D721Med (cell line): ENCODE measurements around the gene CEMIP.

Experiments
- DNase-seq: peaks from one replicate; pipeline ENCODE4 v3.0.0; 2011; ENCODE audit warnings: low spot score; ENCODE audit not compliant: insufficient read length
- FAIRE-seq: peaks from 2 replicates; lab custom pipeline; 2011; peaks lifted over from hg19 to GRCh38; lab: Jason Lieb, UNC
- TF ChIP-seq, protein P1 (sequence below): IDR thresholded peaks from 2 replicates; pipeline ENCODE4 v1.5.1; 2012; ENCODE audit warnings: mild to moderate bottlenecking, control low read depth; ENCODE audit not compliant: insufficient read depth; ENCODE audit errors: missing control alignments

Gene CEMIP

DNA sequence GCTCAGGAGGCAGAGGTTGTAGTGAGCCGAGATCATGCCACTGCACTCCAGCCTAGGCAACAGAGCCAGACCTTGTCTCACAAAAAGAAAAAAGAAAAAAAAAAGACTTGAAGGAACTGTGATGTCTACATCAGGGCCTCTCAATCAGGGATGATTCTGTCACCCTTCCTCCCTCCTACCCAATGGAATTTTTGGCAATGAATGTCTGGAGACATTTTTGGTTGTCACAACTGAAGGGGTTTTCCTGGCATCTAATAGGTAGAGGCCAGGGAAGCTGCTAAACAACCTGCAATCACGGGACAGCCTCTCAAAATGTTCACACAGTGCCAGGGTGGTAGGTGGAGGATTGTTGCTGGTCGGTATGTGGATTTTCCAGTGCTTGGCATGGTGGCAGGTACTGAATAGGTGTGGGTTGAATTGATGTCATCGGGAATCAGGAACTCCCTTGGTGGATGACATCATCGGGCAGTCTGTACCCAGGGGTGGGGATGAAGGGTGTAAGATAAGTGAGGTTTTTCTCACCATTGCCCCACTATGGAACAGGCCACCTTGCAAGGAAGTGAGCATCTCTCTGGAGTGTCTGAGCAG is 139.1 kb downstream of the CEMIP start:
- TF ChIP-seq, protein P1, sequence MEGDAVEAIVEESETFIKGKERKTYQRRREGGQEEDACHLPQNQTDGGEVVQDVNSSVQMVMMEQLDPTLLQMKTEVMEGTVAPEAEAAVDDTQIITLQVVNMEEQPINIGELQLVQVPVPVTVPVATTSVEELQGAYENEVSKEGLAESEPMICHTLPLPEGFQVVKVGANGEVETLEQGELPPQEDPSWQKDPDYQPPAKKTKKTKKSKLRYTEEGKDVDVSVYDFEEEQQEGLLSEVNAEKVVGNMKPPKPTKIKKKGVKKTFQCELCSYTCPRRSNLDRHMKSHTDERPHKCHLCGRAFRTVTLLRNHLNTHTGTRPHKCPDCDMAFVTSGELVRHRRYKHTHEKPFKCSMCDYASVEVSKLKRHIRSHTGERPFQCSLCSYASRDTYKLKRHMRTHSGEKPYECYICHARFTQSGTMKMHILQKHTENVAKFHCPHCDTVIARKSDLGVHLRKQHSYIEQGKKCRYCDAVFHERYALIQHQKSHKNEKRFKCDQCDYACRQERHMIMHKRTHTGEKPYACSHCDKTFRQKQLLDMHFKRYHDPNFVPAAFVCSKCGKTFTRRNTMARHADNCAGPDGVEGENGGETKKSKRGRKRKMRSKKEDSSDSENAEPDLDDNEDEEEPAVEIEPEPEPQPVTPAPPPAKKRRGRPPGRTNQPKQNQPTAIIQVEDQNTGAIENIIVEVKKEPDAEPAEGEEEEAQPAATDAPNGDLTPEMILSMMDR = no peak
- no peak for DNase-seq
- no peak for FAIRE-seq

DNA sequence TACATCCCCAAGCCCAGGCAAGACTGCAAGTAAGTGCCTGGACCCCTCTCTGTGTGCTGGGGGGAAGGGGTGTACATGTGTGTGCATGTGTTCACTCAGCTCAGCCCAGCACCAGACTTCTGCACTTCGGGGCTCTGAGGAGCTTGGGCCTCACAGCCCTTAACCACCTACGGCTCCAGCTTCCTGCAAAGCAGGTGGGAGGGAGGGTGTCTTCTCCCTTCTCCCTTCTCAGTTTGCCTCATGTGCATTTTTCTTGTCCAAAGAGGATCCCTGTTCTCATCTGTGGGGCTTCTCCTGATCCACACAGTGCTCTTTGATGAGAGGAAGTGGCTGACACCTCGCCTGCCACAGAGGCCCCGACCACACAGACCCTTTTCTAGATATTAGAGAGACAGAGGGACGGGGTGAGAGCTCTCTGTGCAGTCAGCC is 141.1 kb downstream of the CEMIP start:
- DNase-seq = no peak
- no peak for FAIRE-seq
- TF ChIP-seq, protein P1 = no peak

- DNase-seq = no peak
- FAIRE-seq = no peak
- TF ChIP-seq, protein P1 = no peak
Measured at GRCh38 chr15:80921736-80922410, 142.7 kb downstream of the CEMIP start.

DNA sequence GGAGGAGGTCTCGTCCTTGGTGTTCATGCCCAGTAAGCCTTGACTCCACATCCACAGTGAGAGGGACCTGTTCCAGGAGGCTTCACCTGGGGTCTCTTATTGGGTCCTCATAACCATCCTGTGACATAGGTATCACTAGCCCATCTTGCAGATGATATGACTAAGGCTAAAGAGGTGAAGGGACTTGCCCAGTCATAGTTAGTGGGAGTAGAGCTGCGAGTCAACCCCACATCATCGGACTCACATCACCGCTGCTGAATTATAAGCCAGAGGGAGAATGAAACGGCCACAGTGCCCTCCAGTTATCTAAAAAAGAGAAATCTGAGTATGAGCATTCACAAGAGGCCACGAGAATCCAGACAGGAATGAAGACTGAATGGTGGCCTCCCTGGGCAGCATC is 144.5 kb downstream of the CEMIP start:
- DNase-seq (no peak), FAIRE-seq (no peak)
- TF ChIP-seq, protein P1 = no peak

GRCh38 chr15:80924278-80924677 is 145.1 kb downstream of the CEMIP start:
- TF ChIP-seq, protein P1 = no peak
- FAIRE-seq (no peak), DNase-seq (no peak)

DNA sequence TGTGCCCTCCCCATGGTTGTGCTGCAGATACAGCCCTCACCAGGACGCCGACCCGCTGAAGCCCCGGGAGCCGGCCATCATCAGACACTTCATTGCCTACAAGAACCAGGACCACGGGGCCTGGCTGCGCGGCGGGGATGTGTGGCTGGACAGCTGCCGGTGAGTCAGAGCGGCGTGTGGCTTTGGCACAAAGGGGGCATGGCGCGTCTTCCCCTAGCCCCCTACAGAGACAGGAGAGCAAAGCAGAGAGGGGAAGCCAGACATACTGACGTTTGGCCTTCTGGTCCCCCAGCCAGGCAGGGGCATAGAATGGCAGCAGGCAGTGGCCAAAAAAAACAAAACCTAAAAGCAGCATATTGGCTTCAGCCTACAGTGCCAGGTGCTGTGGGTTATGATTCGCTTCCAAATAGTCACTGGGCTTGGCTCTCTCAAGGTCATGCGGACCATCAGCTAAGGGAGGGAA is 146.5 kb downstream of the CEMIP start:
- FAIRE-seq (no peak), DNase-seq (no peak)
- TF ChIP-seq, protein P1 = no peak

GRCh38 chr15:80926126-80926525 is 147.0 kb downstream of the CEMIP start:
- DNase-seq (no peak), FAIRE-seq (no peak)
- TF ChIP-seq, protein P1 = no peak
